Glutamatergic neuron (in vitro differentiated cells): ENCODE measurements around the gene DEPDC1B. TPM values are rescaled to one million over a fixed set of nuclear protein-coding genes. Genes with fewer than 3 reads are reported as not detected.

ENCODE experiments used
- DNase-seq: peaks from one replicate; pipeline ENCODE4 v3.0.0; 2022
- H3K27ac Mint-ChIP-seq: one replicate; pipeline ENCODE4 v1.8.0; 2020; ENCODE audit warnings: mild to moderate bottlenecking, mixed read lengths, inconsistent platforms; ENCODE audit not compliant: unreplicated experiment
- H3K27me3 Mint-ChIP-seq: one replicate; pipeline ENCODE4 v1.8.0; 2020; ENCODE audit warnings: mild to moderate bottlenecking, moderate library complexity, mixed read lengths, inconsistent platforms; ENCODE audit not compliant: unreplicated experiment
- H3K36me3 Mint-ChIP-seq: one replicate; pipeline ENCODE4 v1.8.0; 2020; ENCODE audit warnings: mild to moderate bottlenecking, mixed read lengths, inconsistent platforms; ENCODE audit not compliant: unreplicated experiment
- H3K4me1 Mint-ChIP-seq: one replicate; pipeline ENCODE4 v1.8.0; 2020; ENCODE audit warnings: mild to moderate bottlenecking, low read depth, mixed read lengths, inconsistent platforms; ENCODE audit not compliant: unreplicated experiment
- H3K4me3 Mint-ChIP-seq: one replicate; pipeline ENCODE4 v1.8.0; 2020; ENCODE audit warnings: mild to moderate bottlenecking, mixed read lengths, inconsistent platforms; ENCODE audit not compliant: unreplicated experiment
- H3K9me3 Mint-ChIP-seq: one replicate; pipeline ENCODE4 v1.8.0; 2020; ENCODE audit warnings: mild to moderate bottlenecking, moderate library complexity, mixed read lengths, inconsistent platforms; ENCODE audit not compliant: unreplicated experiment
- total RNA-seq: library from RNA; stranded (reverse); fragmentation: NEBNext Ultra II Directional; extraction: Animal tissue kit (Norgen Biotek cat#: 25700); gene quantifications from one replicate; pipeline ENCODE4 v1.2.1, GENCODE V29; 2021; ENCODE audit not compliant: unreplicated experiment
- TF ChIP-seq, protein P1 (sequence below): fragments of 200-600 bp; sonication (generic); IDR thresholded peaks from one replicate; pipeline ENCODE4 v1.5.0; 2021; ENCODE audit not compliant: partially characterized antibody, unreplicated experiment

Gene DEPDC1B
- total RNA-seq, 1 donor from 2014 or later, result 8.2 TPM

DNA sequence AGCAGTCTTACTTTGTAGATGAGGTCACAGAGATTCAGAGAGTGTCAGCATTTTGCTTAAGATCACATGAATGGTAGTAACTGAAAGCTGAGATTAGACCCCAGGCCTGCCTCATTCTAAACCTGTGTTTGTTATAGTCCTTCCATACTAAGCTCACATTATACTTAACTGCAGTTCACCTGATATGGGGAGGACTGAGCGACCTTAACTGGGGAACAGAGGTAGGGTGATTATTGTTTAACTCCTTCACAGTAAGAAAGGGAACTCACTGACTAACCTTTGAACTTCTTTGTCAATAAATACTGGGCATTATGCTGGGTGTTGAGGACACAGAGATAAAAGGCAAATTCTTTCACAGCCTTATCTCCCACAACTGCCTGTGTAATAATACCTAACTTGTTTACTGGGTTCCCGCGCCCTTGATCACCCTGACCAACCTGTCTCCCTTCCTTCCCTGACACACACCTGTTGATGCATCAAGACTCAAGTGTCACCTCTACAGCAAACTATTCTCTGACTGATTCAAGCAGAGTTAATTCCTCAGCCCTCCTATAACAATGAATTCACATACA, 27.2 kb downstream of the DEPDC1B start:
- no peaks in the 10 kb centered on the region for H3K9me3 Mint-ChIP-seq
- no peak overlapping the region for H3K27ac Mint-ChIP-seq
- peaks cover 2% of the 10 kb centered on the region for H3K27me3 Mint-ChIP-seq
- peaks cover 12% of the 10 kb centered on the region for H3K4me1 Mint-ChIP-seq
- DNase-seq, result no peak
- H3K36me3 Mint-ChIP-seq, result no peaks in the 10 kb centered on the region
- TF ChIP-seq, protein P1, sequence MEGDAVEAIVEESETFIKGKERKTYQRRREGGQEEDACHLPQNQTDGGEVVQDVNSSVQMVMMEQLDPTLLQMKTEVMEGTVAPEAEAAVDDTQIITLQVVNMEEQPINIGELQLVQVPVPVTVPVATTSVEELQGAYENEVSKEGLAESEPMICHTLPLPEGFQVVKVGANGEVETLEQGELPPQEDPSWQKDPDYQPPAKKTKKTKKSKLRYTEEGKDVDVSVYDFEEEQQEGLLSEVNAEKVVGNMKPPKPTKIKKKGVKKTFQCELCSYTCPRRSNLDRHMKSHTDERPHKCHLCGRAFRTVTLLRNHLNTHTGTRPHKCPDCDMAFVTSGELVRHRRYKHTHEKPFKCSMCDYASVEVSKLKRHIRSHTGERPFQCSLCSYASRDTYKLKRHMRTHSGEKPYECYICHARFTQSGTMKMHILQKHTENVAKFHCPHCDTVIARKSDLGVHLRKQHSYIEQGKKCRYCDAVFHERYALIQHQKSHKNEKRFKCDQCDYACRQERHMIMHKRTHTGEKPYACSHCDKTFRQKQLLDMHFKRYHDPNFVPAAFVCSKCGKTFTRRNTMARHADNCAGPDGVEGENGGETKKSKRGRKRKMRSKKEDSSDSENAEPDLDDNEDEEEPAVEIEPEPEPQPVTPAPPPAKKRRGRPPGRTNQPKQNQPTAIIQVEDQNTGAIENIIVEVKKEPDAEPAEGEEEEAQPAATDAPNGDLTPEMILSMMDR, result no peak
- H3K4me3 Mint-ChIP-seq, result no peak overlapping the region

DNA sequence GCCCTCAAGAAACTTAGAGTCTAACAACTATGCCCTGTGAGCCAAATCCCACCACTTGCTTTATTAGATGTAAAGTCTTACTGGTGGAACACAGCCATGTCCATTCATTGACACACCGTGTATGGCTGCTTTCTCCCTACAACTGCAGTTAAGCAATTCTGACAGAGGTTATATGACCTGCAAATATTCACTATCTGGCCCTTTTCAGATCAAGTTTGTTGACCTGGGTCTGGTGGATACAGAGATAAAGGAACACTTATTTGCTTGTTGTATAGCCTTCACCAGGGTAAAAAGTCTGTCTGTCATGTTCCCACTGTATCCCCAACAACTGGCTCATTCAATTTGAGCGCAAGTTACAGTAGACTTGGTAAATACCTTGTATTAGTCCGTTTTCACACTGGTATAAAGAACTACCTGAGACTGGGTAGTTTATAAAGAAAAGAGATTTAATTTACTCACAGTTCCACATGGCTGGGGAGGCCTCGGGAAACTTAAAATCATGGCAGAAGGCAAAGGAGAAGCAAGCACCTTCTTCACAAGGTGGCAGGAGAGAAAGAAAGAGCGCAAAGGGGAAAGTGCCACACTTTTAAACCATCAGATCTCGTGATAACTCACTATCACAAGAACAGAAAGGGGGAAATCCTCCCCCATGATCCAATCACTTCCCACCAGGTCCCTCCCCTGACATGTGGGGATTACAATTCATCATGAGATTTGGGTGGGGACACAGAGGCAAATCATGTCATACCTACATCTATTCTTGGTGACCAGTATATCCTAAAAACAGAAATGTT, 27.9 kb downstream of the DEPDC1B start:
- Mint-ChIP-seq H3K4me1 (peaks cover 12% of the 10 kb centered on the region), H3K9me3 (no peaks in the 10 kb centered on the region), H3K4me3 (no peak overlapping the region), H3K36me3 (no peaks in the 10 kb centered on the region), H3K27me3 (peaks cover under 1% of the 10 kb centered on the region), H3K27ac (no peak overlapping the region)
- DNase-seq, result no peak
- TF ChIP-seq, protein P1, result no peak

DNA sequence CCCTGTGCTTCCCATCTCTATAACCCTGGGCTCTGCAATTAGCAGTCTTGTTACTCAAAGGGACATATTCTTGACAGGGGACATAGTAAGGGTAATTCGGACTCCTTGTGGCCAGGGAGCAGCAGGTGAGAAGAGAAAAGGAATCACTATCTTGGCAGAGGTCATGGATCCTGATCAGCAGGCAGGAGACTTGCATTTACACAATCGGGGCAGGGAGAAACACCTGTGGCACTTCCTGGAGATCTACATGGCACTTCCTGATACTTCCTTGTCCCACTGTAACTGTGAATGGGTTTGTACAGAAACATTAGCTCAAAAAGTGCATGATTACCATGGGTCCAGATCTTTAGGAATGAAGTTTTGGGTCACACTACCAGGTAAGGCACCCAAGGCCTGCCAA, 29.2 kb downstream of the DEPDC1B start:
- H3K4me3 Mint-ChIP-seq, result no peak overlapping the region
- no peaks in the 10 kb centered on the region for H3K27me3 Mint-ChIP-seq
- no peaks in the 10 kb centered on the region for H3K9me3 Mint-ChIP-seq
- no peaks in the 10 kb centered on the region for H3K36me3 Mint-ChIP-seq
- H3K4me1 Mint-ChIP-seq, result peaks cover 12% of the 10 kb centered on the region
- DNase-seq, result no peak
- TF ChIP-seq, protein P1, result no peak
- H3K27ac Mint-ChIP-seq, result no peak overlapping the region

DNA sequence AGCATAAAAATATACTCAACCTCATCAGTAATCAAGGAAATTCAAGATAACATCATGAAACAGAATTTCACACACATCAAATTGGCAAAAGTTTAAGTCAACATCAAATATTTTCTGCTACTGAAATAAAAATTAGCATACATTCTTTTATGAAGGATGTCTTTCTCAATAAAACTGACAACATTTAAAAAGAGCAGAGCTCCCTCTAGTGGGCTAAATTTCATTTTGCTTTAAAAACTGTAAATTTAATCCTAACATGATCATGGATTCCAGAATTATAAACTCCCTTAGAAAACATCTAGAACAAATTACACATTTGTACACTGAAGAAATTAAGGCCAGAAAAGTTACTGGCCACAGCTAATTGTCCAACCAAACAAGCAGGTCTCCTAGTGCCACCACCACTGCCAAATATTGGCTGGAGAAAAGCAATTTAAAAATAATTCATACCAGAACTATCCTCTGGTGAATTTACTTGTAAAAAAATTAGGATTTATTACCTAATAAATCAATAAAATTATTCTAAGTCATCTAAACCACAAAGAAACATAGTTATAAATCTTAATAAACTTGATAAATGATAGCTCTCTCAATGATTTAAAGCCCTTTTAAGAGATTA, 31.2 kb downstream of the DEPDC1B start:
- no peak for DNase-seq
- H3K4me1 Mint-ChIP-seq, result peaks cover 6% of the 10 kb centered on the region

More for the DNA sequence above, 31.2 kb downstream of the DEPDC1B start:
- TF ChIP-seq, protein P1, result peak; percentile 93
- Mint-ChIP-seq H3K9me3 (no peaks in the 10 kb centered on the region), H3K4me3 (no peak overlapping the region), H3K36me3 (no peaks in the 10 kb centered on the region), H3K27me3 (no peaks in the 10 kb centered on the region), H3K27ac (no peak overlapping the region)
